SJCRH30 (cell line): ENCODE results near the gene SETDB2. TPM values are rescaled to one million over a fixed set of nuclear protein-coding genes. Genes with fewer than 3 reads are reported as not detected.

ENCODE experiments used
- DNase-seq, 2 experiments: peaks; one replicate each; pipeline ENCODE4 v3.0.0-alpha.2; 2015 to 2020
- H3K27ac ChIP-seq: fragments of 250-450 bp; sonication (Bioruptor Pico); 2 replicates; pipeline ENCODE4 v1.5.1; 2020; ENCODE audit warnings: mild to moderate bottlenecking, moderate library complexity
- H3K27me3 ChIP-seq: fragments of 250-450 bp; sonication (Bioruptor Pico); 2 replicates; pipeline ENCODE4 v1.5.1; 2020; ENCODE audit warnings: mild to moderate bottlenecking, moderate library complexity
- H3K36me3 ChIP-seq: fragments of 250-450 bp; sonication (Bioruptor Pico); 2 replicates; pipeline ENCODE4 v1.5.1; 2020; ENCODE audit warnings: mild to moderate bottlenecking, moderate library complexity
- H3K4me1 ChIP-seq: fragments of 250-450 bp; sonication (Bioruptor Pico); 2 replicates; pipeline ENCODE4 v1.5.1; 2020; ENCODE audit warnings: mild to moderate bottlenecking, moderate library complexity
- H3K4me3 ChIP-seq: fragments of 250-450 bp; sonication (Bioruptor Pico); 2 replicates; pipeline ENCODE4 v1.5.1; 2020; ENCODE audit warnings: mild to moderate bottlenecking, moderate library complexity
- H3K9me3 ChIP-seq: fragments of 250-450 bp; sonication (Bioruptor Pico); replicated peaks from 2 replicates; pipeline ENCODE4 v1.5.1; 2020; ENCODE audit warnings: mild to moderate bottlenecking, moderate library complexity
- total RNA-seq: library from RNA; depleted of rRNA; stranded (reverse); fragments of >200 nt; shearing (Covaris generic); gene quantifications from 2 replicates; pipeline ENCODE4 v1.2.3, GENCODE V29; 2014; rRNA removed

Gene SETDB2
- total RNA-seq = 8.9 and 10.9 TPM in 2 replicates

DNA sequence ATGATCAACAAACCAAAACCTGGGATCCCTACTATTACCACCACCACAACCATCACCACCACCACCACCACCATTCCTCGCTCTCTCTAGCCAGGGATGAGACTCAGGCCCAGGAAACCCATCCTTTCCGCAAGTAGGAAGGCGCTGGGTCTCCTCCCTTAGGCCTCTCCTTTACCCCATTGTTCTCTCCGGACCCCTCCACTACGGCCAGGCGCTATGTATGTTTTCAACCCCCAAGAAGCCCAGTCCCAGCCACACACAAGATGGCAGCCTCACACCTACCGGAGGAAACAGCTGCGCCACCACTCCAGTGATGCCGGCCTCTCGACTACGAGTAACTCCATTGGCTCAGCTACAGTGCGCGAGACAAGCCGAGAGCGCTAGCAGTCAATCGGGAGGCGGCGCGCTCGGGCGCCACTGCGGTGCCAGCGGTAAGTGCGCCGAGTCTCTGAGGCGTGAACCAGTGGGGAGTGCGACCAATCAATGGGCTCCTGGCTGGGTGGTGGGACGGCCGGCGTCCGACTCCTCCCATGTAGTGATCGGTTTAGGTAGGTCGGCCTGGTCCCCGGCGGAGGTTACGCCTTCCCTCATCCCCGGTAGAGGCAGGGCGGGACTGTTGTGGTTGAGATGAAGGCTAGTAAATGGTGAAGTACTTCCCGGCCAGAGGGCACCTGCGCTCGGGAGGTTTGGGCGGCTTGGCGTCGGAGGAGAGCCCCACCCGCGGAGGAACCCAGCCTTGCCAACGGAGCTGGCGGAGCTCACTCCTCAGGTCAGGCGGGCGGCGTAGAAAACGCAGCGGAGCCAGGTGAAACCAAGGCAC is at the start of gene SETDB2, which contains the start of gene CAB39L:
SETDB2 (plus strand) TSS at position 571 of the 820 bp plus-strand sequence. CDS start 7,620 bp downstream, outside the sequence.
CAB39L (minus strand) TSS at position 361 of the 820 bp plus-strand sequence. CDS start 61,154 bp downstream, outside the sequence.
- H3K27ac ChIP-seq = peak within 1 kb of the TSS; percentile 93
- peak; percentile 98 to 99 for DNase-seq

GRCh38 chr13:49395451-49395865 is 48.6 kb upstream of the SETDB2 start:
- Histone ChIP-seq H3K36me3 (no peaks in the 10 kb centered on the region), H3K4me1 (no peaks in the 10 kb centered on the region), H3K27me3 (no peaks in the 10 kb centered on the region), H3K27ac (no peak overlapping the region), H3K4me3 (no peak overlapping the region), H3K9me3 (no peaks in the 10 kb centered on the region)
- DNase-seq = no peak

More for the DNA sequence above, at the start of gene SETDB2, which contains the start of gene CAB39L:
- H3K9me3 ChIP-seq = no peaks in the 10 kb centered on the region
- no peaks in the 10 kb centered on the region for H3K4me1 ChIP-seq
- peak within 1 kb of the TSS; percentile 74 for H3K4me3 ChIP-seq
- no peaks in the 10 kb centered on the region for H3K27me3 ChIP-seq
- H3K36me3 ChIP-seq = no peaks in the 10 kb centered on the region

DNA sequence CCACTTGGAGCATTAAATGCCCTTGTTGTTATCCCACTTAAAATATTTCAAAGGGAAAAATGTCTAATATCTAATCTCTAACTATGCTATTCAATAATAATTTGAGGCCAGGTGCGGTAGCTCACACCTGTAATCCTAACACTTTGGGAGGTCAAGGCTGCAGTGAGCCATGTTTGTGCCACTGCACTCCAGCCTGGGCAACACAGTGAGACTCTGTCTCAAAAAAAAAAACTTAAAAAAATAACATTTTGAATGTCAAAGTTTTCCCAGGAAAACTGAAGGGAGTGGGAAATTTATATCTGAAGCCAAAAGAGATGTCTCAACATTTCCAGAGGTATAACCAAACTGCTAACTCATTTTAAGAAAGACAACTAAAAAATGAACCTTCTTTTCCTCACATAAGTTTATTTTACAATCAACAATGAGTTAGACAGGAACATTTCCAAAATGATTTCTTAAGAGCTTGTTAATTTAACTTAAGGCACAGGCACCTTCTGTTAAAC is 48.1 kb upstream of the SETDB2 start:
- Histone ChIP-seq H3K4me3 (no peak overlapping the region), H3K36me3 (no peaks in the 10 kb centered on the region), H3K27me3 (no peaks in the 10 kb centered on the region), H3K4me1 (no peaks in the 10 kb centered on the region), H3K27ac (no peak overlapping the region), H3K9me3 (no peaks in the 10 kb centered on the region)
- DNase-seq = no peak

DNA sequence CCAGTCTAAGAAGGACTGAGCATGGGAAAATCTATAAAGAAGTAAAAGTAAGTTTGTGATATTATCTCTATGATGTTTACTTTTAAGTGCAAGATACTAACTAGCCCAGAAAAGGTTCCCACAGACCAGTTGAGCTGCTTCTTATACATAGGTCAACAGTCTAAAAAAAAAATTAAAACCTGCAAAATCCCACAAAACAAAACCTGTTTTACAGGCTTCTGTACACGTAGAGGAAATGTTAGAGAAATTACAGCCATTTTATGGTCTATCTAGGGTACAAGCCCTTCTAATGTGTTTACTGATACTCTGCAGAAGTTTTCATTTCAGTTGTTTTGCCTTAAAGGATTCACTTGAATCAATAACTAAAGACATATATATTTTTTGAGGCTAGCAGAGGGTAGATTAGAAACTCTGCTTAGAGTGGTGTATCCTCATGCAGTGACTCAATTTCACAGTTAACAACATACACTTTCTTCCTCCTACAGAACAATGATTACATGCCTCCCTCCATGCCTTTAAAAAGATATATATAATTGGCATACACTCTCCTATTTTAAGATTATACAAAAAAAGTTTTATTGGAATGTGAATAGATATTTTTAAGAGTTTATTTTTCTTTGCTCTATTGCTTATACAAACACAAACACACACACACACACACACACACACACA is 44.1 kb upstream of the SETDB2 start:
- DNase-seq = no peak
- H3K36me3 ChIP-seq = no peaks in the 10 kb centered on the region
- H3K4me1 ChIP-seq = no peaks in the 10 kb centered on the region

DNA sequence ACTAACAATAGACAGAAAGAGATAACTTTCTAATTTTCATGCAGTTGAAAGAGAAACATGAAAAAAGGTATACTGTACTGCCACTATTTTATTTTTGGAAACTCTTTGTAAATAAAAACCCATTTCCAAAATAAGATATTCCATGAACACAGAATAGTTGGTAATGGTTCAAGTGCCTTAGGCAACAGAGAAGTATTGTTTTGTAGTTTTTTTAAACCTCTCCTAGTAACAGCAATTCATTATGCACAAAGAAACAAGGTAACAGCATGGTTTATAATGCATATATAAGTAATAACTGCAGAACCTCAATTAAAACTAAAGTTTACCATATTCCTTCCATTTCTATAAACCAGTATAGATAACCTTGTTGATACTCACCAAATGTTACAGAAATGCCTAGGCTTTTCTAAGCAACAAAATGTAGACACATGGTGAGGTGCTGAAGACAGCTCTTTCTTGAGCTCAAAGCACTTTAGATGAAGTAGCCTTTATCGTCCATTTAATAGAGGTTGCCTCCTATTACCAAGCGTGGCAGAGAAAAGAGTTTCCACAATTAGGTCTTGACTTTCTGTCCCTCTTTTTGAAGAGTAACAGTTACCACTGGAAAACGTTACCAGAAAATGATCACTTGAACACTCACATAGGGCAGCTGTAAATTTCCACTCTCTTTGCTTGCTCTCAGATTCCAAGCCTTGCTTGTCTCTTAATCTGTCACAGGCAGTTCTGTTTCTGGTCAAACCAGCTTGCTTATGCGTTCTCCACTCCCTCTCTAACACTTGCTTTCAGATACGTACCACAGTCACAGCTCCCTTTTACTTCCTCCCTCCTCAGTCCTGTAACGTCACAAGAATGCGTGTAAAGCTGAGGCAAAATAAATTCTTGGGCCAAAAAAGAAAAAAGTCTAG is 43.1 kb upstream of the SETDB2 start:
- H3K27ac ChIP-seq = no peak overlapping the region
- no peak overlapping the region for H3K4me3 ChIP-seq
- H3K9me3 ChIP-seq = 0 out of 2 replicates have a peak, but pooled peaks cover 6% of the 10 kb centered on the region
- H3K4me1 ChIP-seq = no peaks in the 10 kb centered on the region
- no peaks in the 10 kb centered on the region for H3K27me3 ChIP-seq
- H3K36me3 ChIP-seq = no peaks in the 10 kb centered on the region
- DNase-seq = no peak

More for the DNA sequence above, 44.1 kb upstream of the SETDB2 start:
- Histone ChIP-seq H3K27me3 (no peaks in the 10 kb centered on the region), H3K27ac (no peak overlapping the region), H3K9me3 (0 out of 2 replicates have a peak, but pooled peaks cover 4% of the 10 kb centered on the region), H3K4me3 (no peak overlapping the region)

DNA sequence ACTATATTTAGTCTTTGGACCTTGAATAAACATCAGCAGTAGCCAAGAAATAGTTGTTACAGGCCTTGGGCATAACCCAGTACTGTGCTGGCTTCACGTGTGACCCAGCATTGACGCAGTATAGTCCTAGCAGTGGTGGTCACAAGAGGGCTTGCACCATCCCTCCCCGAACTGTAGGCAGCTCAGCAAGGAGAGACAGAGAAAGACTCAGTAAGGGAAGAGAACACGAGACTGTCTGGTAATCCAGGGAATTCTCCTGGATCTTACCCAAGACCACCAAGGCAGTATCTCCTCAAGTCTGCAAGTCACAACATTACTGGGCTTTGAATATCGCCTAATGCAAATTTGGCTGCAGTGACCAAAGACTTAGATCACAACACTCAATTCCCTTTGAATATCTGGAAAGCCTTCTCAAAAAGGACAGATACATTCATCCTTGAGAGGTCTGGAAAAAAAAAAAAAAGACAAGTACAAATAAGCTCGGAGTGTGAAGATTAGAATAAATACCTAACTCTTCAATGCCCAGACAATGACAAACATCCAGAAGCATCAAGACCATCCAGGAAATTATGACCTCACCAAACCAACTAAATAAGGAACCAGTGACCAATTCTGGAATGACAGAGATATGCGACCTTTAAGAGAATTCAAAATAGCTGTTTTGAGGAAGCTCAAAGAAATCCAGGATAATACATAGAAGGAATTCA is 39.9 kb upstream of the SETDB2 start:
- Histone ChIP-seq H3K36me3 (no peaks in the 10 kb centered on the region), H3K27ac (no peak overlapping the region), H3K4me3 (no peak overlapping the region), H3K27me3 (no peaks in the 10 kb centered on the region), H3K9me3 (0 out of 2 replicates have a peak, but pooled peaks cover 6% of the 10 kb centered on the region), H3K4me1 (no peaks in the 10 kb centered on the region)
- no peak for DNase-seq

GRCh38 chr13:49404703-49405020 is 39.4 kb upstream of the SETDB2 start:
- Histone ChIP-seq H3K9me3 (0 out of 2 replicates have a peak, but pooled peaks cover 6% of the 10 kb centered on the region), H3K27me3 (no peaks in the 10 kb centered on the region), H3K36me3 (no peaks in the 10 kb centered on the region), H3K4me3 (no peak overlapping the region), H3K27ac (no peak overlapping the region), H3K4me1 (no peaks in the 10 kb centered on the region)
- no peak for DNase-seq

DNA sequence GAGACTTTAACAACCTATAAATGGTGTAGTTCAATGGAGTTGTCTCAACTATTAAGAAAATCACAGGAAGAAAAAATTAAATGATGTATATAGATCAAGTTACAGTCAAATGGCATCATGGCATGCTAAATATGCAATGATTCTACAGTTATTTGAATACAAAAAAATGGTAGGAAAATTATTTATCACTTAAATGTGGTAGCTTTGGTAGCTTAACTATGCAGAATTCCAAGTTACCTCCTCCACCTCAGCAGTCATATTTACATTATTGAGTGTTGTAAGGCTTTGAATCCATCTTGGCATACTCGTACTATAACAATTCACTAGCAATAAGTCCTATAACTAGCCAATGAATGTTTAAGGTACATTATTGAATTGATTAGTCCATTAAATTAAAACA is 37.0 kb upstream of the SETDB2 start:
- H3K27ac ChIP-seq = no peak overlapping the region
- DNase-seq = no peak
- peaks cover 3% of the 10 kb centered on the region; the same call in 1 of the 2 replicates for H3K4me1 ChIP-seq
- 0 out of 2 replicates have a peak, but pooled peaks cover 6% of the 10 kb centered on the region for H3K9me3 ChIP-seq
- H3K36me3 ChIP-seq = no peaks in the 10 kb centered on the region
- no peaks in the 10 kb centered on the region for H3K27me3 ChIP-seq
- H3K4me3 ChIP-seq = no peak overlapping the region

GRCh38 chr13:49407936-49408335 is 36.1 kb upstream of the SETDB2 start:
- Histone ChIP-seq H3K4me3 (no peak overlapping the region), H3K4me1 (peaks cover 3% of the 10 kb centered on the region; the same call in 1 of the 2 replicates), H3K9me3 (0 out of 2 replicates have a peak, but pooled peaks cover 6% of the 10 kb centered on the region), H3K36me3 (no peaks in the 10 kb centered on the region), H3K27me3 (no peaks in the 10 kb centered on the region), H3K27ac (no peak overlapping the region)
- no peak for DNase-seq

DNA sequence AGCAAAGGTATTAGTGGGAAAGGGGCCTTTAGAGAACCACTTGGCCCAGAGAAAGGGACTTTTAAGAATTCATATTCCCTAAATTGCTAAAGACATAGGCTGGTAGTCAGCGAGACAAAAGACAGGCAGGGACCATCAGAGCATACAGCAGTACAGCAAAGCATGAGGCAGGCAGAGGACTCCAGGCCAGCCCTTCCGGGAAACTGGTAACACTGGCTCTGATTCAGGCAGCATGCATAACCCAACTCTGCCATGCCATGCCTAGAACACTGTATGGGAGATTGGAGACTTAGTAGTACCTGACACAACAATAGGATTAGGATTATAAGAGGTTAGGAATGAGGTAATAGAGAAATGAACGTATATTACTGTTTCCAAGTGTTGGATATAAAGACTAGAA is 35.1 kb upstream of the SETDB2 start:
- no peak for DNase-seq
- no peaks in the 10 kb centered on the region for H3K27me3 ChIP-seq
- H3K4me1 ChIP-seq = peaks cover 3% of the 10 kb centered on the region; the same call in 1 of the 2 replicates

DNA sequence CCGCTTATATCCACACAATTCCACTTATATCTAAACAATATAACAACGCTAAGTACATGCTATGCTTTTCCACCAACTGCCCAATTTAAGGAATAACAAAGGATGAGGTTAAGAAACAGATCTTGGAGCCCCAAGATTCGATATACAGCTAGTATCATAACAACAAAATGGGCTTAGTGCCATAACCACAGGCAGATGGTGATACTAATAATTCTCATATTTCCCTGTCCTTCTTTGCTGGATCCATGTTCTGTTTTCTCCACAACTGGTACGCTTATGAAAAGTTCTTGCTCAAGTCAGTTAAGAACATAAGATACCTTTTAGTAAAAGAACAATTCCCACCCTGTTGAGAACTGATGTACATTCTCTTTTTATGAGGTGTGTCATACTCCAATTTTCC is 34.1 kb upstream of the SETDB2 start:
- H3K27me3 ChIP-seq = no peaks in the 10 kb centered on the region
- peak in 1 of 2 experiments; percentile 30 for DNase-seq
- 0 out of 2 replicates have a peak, but pooled peaks cover under 1% of the 10 kb centered on the region for H3K9me3 ChIP-seq
- H3K27ac ChIP-seq = no peak overlapping the region
- H3K4me1 ChIP-seq = peaks cover 3% of the 10 kb centered on the region; the same call in 1 of the 2 replicates
- H3K36me3 ChIP-seq = no peaks in the 10 kb centered on the region
- no peak overlapping the region for H3K4me3 ChIP-seq

More for the DNA sequence above, 35.1 kb upstream of the SETDB2 start:
- no peak overlapping the region for H3K27ac ChIP-seq
- H3K4me3 ChIP-seq = no peak overlapping the region
- 0 out of 2 replicates have a peak, but pooled peaks cover 6% of the 10 kb centered on the region for H3K9me3 ChIP-seq
- no peaks in the 10 kb centered on the region for H3K36me3 ChIP-seq

DNA sequence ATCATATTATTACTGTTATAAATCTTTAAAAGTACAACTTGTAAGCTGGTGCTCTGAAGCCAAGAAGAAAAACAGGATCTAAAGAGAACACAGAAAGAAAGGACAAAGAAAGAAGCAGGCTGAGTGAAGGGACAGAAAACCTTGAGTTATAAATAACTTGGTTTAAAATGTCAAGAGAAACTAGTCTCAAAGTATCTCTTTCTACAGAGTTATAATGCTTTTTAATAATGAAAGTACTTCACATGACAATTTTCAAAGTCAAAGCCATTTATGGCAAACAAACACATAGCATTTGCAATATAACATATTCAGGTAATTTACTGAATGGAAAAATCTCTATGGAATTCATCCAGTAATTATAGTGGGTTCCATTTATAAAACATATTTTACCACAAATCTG is 33.6 kb upstream of the SETDB2 start:
- Histone ChIP-seq H3K4me3 (no peak overlapping the region), H3K27me3 (no peaks in the 10 kb centered on the region), H3K36me3 (no peaks in the 10 kb centered on the region), H3K4me1 (peaks cover 3% of the 10 kb centered on the region; the same call in 1 of the 2 replicates), H3K9me3 (no peaks in the 10 kb centered on the region), H3K27ac (no peak overlapping the region)
- DNase-seq = no peak

DNA sequence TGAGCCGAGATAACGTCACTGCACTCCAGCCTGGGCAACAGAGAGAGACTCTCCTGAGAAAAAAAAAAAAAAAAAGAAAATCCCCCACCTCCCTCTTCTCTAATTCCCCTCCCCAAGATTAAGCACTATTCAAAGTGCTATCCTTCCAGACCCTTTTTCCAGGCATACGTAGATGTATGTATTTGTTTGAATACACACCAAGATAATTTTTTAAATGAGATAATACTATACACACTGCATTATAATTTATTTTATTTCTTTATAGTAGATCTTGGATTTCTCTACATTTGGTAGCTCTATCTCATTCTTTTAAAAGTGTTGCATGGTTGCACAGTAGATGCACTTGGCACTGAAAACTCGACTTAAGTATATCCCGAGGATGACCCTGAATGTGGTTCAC is 32.7 kb upstream of the SETDB2 start:
- Histone ChIP-seq H3K4me1 (peaks cover 3% of the 10 kb centered on the region; the same call in 1 of the 2 replicates), H3K27me3 (no peaks in the 10 kb centered on the region), H3K9me3 (no peaks in the 10 kb centered on the region), H3K27ac (no peak overlapping the region), H3K4me3 (no peak overlapping the region), H3K36me3 (no peaks in the 10 kb centered on the region)
- DNase-seq = no peak
